T-helper 1 cell (primary cell): Measurements from ENCODE around the gene SF1.

Source experiments
- DNase-seq, 5 donors: peaks; one replicate each; pipeline ENCODE4 v3.0.0-alpha.2; 2012 to 2020

The SF1 gene

GRCh38 chr11:64759722-64760719 is 18.3 kb downstream of the SF1 start, which contains the start of gene PYGM:
Gene PYGM (minus strand): TSS chr11:64759974. CDS start chr11:64759898, 76 bp downstream.
- DNase-seq, result no peak

- DNase-seq, result no peak
Measured at GRCh38 chr11:64759131-64759721, 19.1 kb downstream of the SF1 start.

GRCh38 chr11:64758330-64759079 is 19.8 kb downstream of the SF1 start:
- DNase-seq, result no peak

GRCh38 chr11:64757549-64758329 is 20.6 kb downstream of the SF1 start:
- no peak for DNase-seq

GRCh38 chr11:64755681-64756361 is 22.5 kb downstream of the SF1 start:
- DNase-seq, result no peak

- DNase-seq, result no peak
Measured at GRCh38 chr11:64754919-64755662, 23.3 kb downstream of the SF1 start.

GRCh38 chr11:64754124-64754918 is 24.0 kb downstream of the SF1 start:
- no peak for DNase-seq

- DNase-seq, result no peak
Measured at GRCh38 chr11:64753380-64754123, 24.8 kb downstream of the SF1 start.

GRCh38 chr11:64753019-64753379 is 25.3 kb downstream of the SF1 start:
- no peak for DNase-seq

GRCh38 chr11:64752175-64752970 is 26.0 kb downstream of the SF1 start:
- DNase-seq, result no peak

GRCh38 chr11:64751580-64751979 is 26.8 kb downstream of the SF1 start:
- DNase-seq, result no peak

GRCh38 chr11:64751136-64751535 is 27.2 kb downstream of the SF1 start:
- DNase-seq, result no peak

- DNase-seq, result no peak
Measured at GRCh38 chr11:64750361-64751054, 27.8 kb downstream of the SF1 start.

- peak in 1 of 5 donors; percentile 3 for DNase-seq
Measured at GRCh38 chr11:64747961-64748665, 30.2 kb downstream of the SF1 start.

- no peak for DNase-seq
Measured at GRCh38 chr11:64746486-64746885, 31.9 kb downstream of the SF1 start.

GRCh38 chr11:64745521-64746328 is 32.6 kb downstream of the SF1 start:
- peak; percentile 58 to 89 (median 71) for DNase-seq
